LNCaP clone FGC (cell line): ENCODE data around the gene PPP1R9B.

Experiments
- DNase-seq: peaks from one replicate; pipeline ENCODE4 v3.0.0-alpha.2; 2011; ENCODE audit warnings: low read depth
- H3K4me3 ChIP-seq: 2 replicates; pipeline ENCODE4 v1.5.1; 2011; ENCODE audit warnings: mild to moderate bottlenecking, low read depth, low read length, control low read depth
- CTCF ChIP-seq: IDR thresholded peaks from 2 replicates; pipeline ENCODE4 v1.5.1; 2012; ENCODE audit warnings: mild to moderate bottlenecking; ENCODE audit not compliant: control insufficient read depth, insufficient read depth; ENCODE audit errors: extremely low read depth

PPP1R9B gene

GRCh38 chr17:50113624-50114320 is 36.7 kb downstream of the PPP1R9B start:
- no peak for TF ChIP-seq CTCF
- no peak for DNase-seq
- H3K4me3 ChIP-seq = no peak overlapping the region

GRCh38 chr17:50112694-50113093 is 37.8 kb downstream of the PPP1R9B start:
- DNase-seq = no peak
- no peak for TF ChIP-seq CTCF
- H3K4me3 ChIP-seq = no peak overlapping the region

DNA sequence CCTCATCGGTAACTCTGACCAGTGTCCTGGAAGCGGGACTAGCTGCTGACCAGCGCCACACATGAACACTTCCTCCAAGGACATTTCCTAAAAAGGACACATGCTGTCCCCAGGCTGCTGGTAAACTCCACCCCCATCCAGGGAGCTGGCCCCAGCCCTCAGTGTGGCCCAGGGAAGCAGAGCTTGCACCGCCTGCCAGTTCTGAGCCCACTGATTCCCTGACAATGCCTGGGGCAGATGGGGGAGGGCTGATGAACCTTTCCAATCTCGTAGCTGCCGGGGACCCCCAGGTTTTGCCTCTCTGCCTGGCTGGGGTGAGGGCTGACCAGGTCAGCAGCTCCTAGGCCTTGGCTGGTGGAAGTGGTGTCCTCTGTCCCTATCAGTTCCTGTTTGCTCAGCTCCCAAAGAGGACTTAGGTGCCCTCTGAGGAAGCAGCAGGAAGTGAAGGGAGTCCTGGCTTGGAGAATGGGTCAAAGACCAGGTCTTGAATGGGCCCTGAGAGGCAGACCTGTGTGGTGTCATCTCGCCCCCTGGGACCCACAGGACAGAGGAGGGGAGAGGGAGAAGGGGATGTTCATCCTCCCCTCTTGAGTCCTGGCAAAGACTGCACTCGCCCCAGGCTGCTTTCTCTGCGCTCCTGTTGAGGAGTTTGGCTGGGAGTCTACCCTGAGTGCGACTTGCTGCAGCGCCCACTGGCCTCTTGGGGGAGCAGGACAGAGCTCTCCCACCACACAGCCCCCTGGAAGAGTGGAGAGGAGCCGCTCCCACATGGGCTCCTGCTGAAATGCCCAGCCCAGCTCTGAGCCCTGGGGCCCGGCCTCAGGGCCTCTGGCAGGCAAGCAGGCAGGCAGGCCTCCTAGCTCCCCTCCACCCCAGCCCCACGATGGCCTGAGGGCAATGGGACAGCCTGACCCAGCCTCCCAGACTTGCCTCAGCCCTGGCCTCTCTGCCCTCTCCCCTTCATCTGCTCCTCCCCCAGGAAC is 38.5 kb downstream of the PPP1R9B start:
- H3K4me3 ChIP-seq = no peak overlapping the region
- peak; percentile 37 for DNase-seq
- TF ChIP-seq CTCF = no peak

DNA sequence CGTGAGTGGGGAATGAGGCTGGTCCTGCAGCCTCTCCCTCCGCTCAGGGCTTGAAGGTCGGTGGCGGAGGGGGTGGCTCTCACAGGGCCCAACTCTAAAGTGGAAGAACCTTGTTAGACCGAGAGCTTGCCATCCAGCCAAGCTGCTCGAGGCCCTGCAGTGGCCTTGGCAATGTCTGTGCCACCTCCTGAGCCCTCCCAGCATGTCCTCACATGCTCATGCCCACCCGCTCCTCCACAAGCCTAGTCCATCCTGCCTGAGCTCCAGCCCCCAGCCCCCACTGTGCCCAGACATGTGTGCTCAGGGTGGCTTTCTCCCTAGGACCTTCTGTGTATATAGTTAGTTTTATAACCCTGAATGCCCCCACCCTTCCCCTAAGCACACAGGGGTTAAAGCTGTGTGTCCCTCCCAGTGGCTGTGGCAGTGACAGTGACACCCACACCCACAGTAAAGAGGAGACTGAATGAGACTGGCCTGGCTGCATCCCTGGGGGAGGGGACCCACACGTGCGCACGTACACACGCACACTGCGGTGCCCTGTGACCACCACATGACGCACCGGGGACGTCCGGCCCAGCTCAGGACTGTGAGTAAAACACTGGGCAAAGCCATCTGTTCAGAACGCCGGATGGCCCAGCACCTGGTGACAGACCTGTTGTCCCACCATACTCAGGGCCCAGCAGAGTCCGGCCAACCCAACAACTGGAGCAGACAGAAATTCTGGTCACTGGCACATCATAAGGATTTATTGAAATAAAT is 39.7 kb downstream of the PPP1R9B start:
- no peak for TF ChIP-seq CTCF
- DNase-seq = no peak

GRCh38 chr17:50109785-50110184 is 40.7 kb downstream of the PPP1R9B start:
- no peak for DNase-seq
- H3K4me3 ChIP-seq = no peak overlapping the region
- TF ChIP-seq CTCF = no peak

More for the DNA sequence above, 39.7 kb downstream of the PPP1R9B start:
- H3K4me3 ChIP-seq = no peak overlapping the region

GRCh38 chr17:50109207-50109606 is 41.3 kb downstream of the PPP1R9B start:
- TF ChIP-seq CTCF = no peak
- no peak for DNase-seq
- no peak overlapping the region for H3K4me3 ChIP-seq
